Karpas-422 (cell line): ENCODE measurements around the gene LILRA5. TPM values are rescaled to one million over a fixed set of nuclear protein-coding genes. Genes with fewer than 3 reads are reported as not detected.
A peak's percentile ranks its signal among the peaks of the same experiment; 100 is the strongest.

ENCODE experiments used
- DNase-seq: peaks from one replicate; pipeline ENCODE4 v3.0.0-alpha.2; 2015
- H2AFZ ChIP-seq: fragments of 200-600 bp; sonication (generic); 2 replicates; pipeline ENCODE4 v1.6.1; 2014; ENCODE audit warnings: antibody characterized with exemption, low read length, mixed read lengths
- H3K27ac ChIP-seq: fragments of 200-600 bp; sonication (generic); 2 replicates; pipeline ENCODE4 v1.5.1; 2014; ENCODE audit warnings: mild to moderate bottlenecking, low read length, moderate library complexity
- H3K27me3 ChIP-seq: fragments of 200-600 bp; sonication (generic); 2 replicates; pipeline ENCODE4 v1.6.1; 2014; ENCODE audit warnings: low read length, mixed read lengths
- H3K36me3 ChIP-seq: fragments of 200-600 bp; sonication (generic); 2 replicates; pipeline ENCODE4 v1.6.1; 2014; ENCODE audit warnings: low read length, mixed read lengths; ENCODE audit not compliant: insufficient read depth
- H3K4me1 ChIP-seq: fragments of 200-600 bp; sonication (generic); 2 replicates; pipeline ENCODE4 v1.6.1; 2014; ENCODE audit warnings: mild to moderate bottlenecking, low read length, mixed read lengths
- H3K4me2 ChIP-seq: fragments of 200-600 bp; sonication (generic); 2 replicates; pipeline ENCODE4 v1.6.1; 2014; ENCODE audit warnings: low read length, low read depth, mild to moderate bottlenecking; ENCODE audit not compliant: poor library complexity, severe bottlenecking
- H3K4me3 ChIP-seq: fragments of 200-600 bp; sonication (generic); 2 replicates; pipeline ENCODE4 v1.5.1; 2014; ENCODE audit warnings: mild to moderate bottlenecking, antibody characterized with exemption, low read length, mixed read lengths
- H3K79me2 ChIP-seq: fragments of 200-600 bp; sonication (generic); 2 replicates; pipeline ENCODE4 v1.6.1; 2014; ENCODE audit warnings: mild to moderate bottlenecking, low read length, mixed read lengths
- H3K9ac ChIP-seq: fragments of 200-600 bp; sonication (generic); 2 replicates; pipeline ENCODE4 v1.6.0; 2014; ENCODE audit warnings: low read length
- H3K9me2 ChIP-seq: fragments of 200-600 bp; sonication (generic), shearing (Covaris generic); replicated peaks from 2 replicates; pipeline ENCODE4 v1.6.0; 2014; ENCODE audit warnings: mild to moderate bottlenecking, low read length, moderate library complexity; ENCODE audit not compliant: insufficient read depth
- H3K9me3 ChIP-seq: fragments of 300-700, 200-600 bp; sonication (generic); 2 replicates; pipeline ENCODE4 v1.6.1; 2014; ENCODE audit warnings: low read length, mixed read lengths
- H4K20me1 ChIP-seq: fragments of 200-600 bp; sonication (generic); 2 replicates; pipeline ENCODE4 v1.6.1; 2014; ENCODE audit warnings: mild to moderate bottlenecking, antibody characterized with exemption, low read length, low read depth; ENCODE audit not compliant: insufficient read depth
- total RNA-seq: library from RNA; depleted of rRNA; stranded (reverse); fragments of >200 nt; shearing (Covaris generic); gene quantifications from 2 replicates; pipeline ENCODE4 v1.2.3, GENCODE V29; 2014; ENCODE audit warnings: low replicate concordance

The LILRA5 gene
- total RNA-seq, 1 experiment from 2014 or later: not detected

DNA sequence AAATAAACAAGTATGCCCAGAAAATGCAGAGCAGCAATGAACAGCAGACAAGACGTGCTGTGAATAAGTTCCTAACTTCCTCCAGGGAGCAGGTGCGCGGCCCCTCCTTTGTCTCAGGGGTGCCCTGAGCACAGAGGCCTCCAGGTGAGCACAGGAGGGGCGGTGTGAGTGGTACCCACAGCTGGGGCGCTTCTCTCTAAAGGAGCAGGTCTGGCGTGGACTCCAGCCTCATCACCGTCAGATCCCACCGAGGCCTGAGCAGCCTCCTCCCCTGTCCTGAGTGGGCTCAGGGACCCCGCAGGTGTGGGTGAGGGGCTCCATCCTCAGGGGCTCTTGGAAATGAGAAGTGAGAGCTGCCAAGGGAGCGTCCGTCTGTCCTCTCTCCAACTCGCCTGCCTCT is 3.2 kb downstream of the LILRA5 start:
- no peak for DNase-seq

DNA sequence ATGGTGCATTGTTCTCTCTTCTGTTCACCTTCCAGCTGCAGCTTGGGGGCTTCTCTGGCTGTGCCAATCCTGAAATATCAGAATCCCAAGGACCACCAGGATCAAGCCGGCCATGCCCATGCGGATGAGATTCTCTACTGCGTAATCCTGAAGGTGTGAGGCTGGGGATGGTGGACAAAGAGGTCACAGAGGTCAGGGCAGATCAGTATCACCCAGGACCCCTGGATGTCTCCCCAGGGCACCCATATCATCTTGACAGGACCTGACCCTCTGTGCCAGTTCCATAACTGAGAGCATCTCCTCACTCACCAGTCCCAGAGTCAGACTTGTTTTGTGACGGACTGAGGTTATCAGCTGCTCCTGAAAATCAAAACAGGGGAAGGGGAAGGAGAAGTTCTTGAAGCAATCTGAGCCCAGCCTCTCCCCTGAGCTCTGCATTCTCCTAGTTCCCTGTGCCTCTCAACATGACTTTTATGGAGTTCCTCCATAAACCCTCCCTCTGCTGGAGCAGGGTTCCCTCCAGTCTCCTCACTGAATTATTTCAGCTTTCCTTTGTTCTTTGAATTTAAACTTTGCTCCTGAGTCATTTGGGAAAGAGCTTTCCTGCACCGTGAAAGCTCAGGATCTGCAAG is 5.5 kb downstream of the LILRA5 start:
- DNase-seq: no peak
- H3K4me2 ChIP-seq: no peak overlapping the region
- H2AFZ ChIP-seq: no peak overlapping the region
- no peaks in the 10 kb centered on the region for H3K36me3 ChIP-seq
- no peaks in the 10 kb centered on the region for H3K9me2 ChIP-seq
- H3K27me3 ChIP-seq: 0 out of 2 replicates have a peak, but pooled peaks cover 3% of the 10 kb centered on the region
- no peaks in the 10 kb centered on the region for H3K4me1 ChIP-seq
- H3K27ac ChIP-seq: no peak overlapping the region
- H3K9me3 ChIP-seq: no peaks in the 10 kb centered on the region
- H3K79me2 ChIP-seq: no peaks in the 10 kb centered on the region
- no peaks in the 10 kb centered on the region; the same call in 1 of the 2 replicates for H4K20me1 ChIP-seq
- H3K9ac ChIP-seq: no peak overlapping the region
- H3K4me3 ChIP-seq: no peak overlapping the region

More for the DNA sequence above, 3.2 kb downstream of the LILRA5 start:
- Histone ChIP-seq H3K79me2 (no peaks in the 10 kb centered on the region), H3K4me1 (no peaks in the 10 kb centered on the region; the same call in 1 of the 2 replicates), H3K9me2 (no peaks in the 10 kb centered on the region), H2AFZ (no peak overlapping the region), H3K27me3 (no peaks in the 10 kb centered on the region), H4K20me1 (no peaks in the 10 kb centered on the region; the same call in 1 of the 2 replicates), H3K36me3 (no peaks in the 10 kb centered on the region), H3K4me3 (no peak overlapping the region), H3K9ac (no peak overlapping the region), H3K27ac (no peak overlapping the region), H3K4me2 (no peak overlapping the region), H3K9me3 (no peaks in the 10 kb centered on the region)

DNA sequence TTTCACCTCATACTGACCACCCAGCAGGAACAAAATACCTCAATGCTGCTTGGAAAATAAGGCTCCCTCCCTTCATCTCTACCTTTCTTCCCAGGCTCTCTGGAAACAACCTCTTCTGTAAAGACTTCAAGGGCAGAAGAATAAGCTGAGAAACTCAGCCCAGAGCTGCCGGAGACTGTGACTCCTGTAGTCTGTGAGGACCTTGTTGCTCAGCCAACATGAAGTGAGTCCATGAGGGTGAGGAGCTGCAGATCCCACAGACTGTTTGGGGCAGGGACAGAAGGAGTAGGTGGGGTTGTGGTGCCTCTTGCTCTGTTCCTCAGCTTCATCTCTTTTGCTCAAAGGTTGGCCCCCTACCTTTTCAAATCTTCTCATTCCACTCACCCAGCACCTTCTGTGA is 7.8 kb downstream of the LILRA5 start:
- H3K27ac ChIP-seq: no peak overlapping the region
- H3K36me3 ChIP-seq: no peaks in the 10 kb centered on the region
- H3K9ac ChIP-seq: no peak overlapping the region
- H4K20me1 ChIP-seq: no peaks in the 10 kb centered on the region; the same call in 1 of the 2 replicates
- no peaks in the 10 kb centered on the region for H3K9me3 ChIP-seq
- H3K27me3 ChIP-seq: 0 out of 2 replicates have a peak, but pooled peaks cover 3% of the 10 kb centered on the region
- no peaks in the 10 kb centered on the region for H3K4me1 ChIP-seq
- no peak for DNase-seq
- H3K79me2 ChIP-seq: no peaks in the 10 kb centered on the region
- H2AFZ ChIP-seq: no peak overlapping the region
- no peak overlapping the region for H3K4me3 ChIP-seq
- H3K9me2 ChIP-seq: no peaks in the 10 kb centered on the region
- H3K4me2 ChIP-seq: no peak overlapping the region

DNA sequence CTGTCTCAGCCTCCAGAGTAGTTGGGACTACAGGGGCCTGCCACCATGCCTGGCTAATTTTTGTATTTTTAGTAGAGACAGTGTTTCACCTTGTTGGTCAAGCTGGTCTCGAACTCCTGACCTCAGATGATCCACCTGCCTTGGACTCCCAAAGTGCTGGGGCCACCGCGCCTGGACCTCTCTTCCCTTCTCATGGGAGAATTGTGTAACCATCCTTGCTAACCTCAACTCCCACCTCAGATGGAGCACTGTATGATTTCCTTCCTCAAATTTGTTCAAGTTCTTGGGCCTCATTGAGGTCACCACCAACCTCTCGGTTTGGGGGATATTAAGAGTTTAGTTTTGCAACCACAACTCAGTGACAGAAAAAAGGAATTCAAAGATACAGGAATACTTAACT is 10.7 kb downstream of the LILRA5 start:
- Histone ChIP-seq H2AFZ (no peak overlapping the region), H3K9me3 (no peaks in the 10 kb centered on the region), H3K4me3 (no peak overlapping the region), H3K27ac (no peak overlapping the region), H3K36me3 (no peaks in the 10 kb centered on the region), H3K27me3 (0 out of 2 replicates have a peak, but pooled peaks cover 3% of the 10 kb centered on the region), H3K9ac (no peak overlapping the region), H3K9me2 (no peaks in the 10 kb centered on the region), H3K4me1 (no peaks in the 10 kb centered on the region), H4K20me1 (no peaks in the 10 kb centered on the region; the same call in 1 of the 2 replicates), H3K4me2 (no peak overlapping the region), H3K79me2 (no peaks in the 10 kb centered on the region)
- no peak for DNase-seq

DNA sequence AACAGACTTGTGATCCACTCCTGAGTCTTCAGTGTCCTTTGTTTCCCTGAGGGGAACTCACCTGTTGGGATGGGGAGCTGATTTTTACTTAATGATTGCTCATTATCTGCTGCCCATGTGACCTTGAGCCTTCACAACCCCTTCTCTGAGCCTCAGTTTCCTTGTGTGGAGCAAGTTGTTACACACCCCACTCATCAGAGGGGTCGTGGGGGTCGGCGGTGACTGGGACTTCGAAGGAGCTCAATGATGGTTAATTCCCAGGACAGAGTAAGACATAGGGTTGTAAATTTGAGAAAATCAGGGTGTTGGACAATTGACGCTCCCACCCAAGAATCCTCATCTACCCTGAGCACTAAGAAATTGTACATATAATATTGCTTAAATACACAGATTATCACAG is 13.5 kb downstream of the LILRA5 start:
- H4K20me1 ChIP-seq: no peaks in the 10 kb centered on the region
- no peak overlapping the region for H3K4me2 ChIP-seq
- H3K9ac ChIP-seq: no peak overlapping the region
- no peak overlapping the region for H3K27ac ChIP-seq
- H3K9me2 ChIP-seq: no peaks in the 10 kb centered on the region
- H3K4me1 ChIP-seq: no peaks in the 10 kb centered on the region
- no peaks in the 10 kb centered on the region for H3K9me3 ChIP-seq
- no peak for DNase-seq
- H3K27me3 ChIP-seq: 0 out of 2 replicates have a peak, but pooled peaks cover 3% of the 10 kb centered on the region
- H3K36me3 ChIP-seq: no peaks in the 10 kb centered on the region
- no peaks in the 10 kb centered on the region for H3K79me2 ChIP-seq
- H3K4me3 ChIP-seq: no peak overlapping the region
- no peak overlapping the region for H2AFZ ChIP-seq

DNA sequence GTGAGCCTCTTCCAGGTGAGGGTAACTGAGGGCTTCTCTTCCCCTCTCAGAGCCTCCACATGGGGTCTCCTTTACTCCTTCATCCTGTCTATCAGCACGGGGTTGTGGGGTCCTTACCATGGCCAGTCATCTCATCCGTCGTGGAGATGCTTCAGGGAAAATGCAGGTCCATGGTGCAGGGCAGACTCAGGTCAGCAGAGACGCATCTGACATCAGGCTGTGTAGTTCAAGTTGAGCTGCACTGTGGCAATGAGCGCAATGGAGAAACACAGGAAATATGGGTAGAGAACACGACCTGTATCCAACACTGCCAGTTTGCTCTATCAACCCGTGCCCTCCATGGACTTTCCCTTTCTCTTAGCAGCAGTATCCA is 13.9 kb downstream of the LILRA5 start:
- Histone ChIP-seq H2AFZ (no peak overlapping the region), H3K36me3 (no peaks in the 10 kb centered on the region), H3K9me2 (no peaks in the 10 kb centered on the region), H3K4me1 (no peaks in the 10 kb centered on the region), H3K27ac (no peak overlapping the region), H3K9me3 (no peaks in the 10 kb centered on the region), H3K4me3 (no peak overlapping the region), H3K27me3 (0 out of 2 replicates have a peak, but pooled peaks cover under 1% of the 10 kb centered on the region), H4K20me1 (no peaks in the 10 kb centered on the region), H3K9ac (no peak overlapping the region), H3K79me2 (no peaks in the 10 kb centered on the region), H3K4me2 (no peak overlapping the region)
- DNase-seq: no peak

DNA sequence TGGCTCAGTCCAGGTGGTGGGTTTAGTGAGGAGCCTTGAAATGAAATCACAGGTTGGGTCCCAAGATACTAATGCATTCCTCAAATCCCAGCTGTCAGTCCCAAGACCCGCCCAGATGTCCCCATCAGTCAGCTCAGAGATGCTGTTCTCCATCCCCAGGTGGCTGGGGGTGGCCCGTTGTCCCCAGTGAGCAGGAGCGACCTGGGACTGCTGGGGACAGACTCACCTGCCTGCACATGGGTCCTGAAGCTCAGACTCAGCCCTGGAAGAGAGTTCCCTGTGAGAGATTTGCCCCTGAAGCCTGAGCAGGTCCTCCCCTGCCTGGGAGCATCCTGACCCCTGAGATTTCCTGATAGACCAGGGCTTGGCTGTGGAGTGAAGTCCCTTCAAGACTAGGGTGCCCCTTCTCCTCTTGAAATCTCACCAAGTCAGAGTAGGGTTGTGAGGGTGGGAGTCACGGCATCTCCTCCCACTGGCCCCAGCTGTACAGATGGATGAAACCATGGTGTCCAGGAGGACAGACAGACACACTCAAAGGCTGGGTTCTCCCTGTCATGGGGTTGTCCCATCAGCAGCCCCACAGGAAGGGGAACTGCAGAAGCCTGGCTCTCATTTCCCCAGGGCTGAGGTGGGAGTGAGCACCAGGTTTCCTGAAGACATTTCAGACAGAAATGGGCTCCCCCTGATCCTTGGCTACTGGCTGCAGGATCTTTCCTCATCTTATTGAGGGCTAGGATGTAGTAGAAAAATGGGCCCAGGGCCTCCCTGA is 14.4 kb downstream of the LILRA5 start:
- Histone ChIP-seq H3K9me3 (no peaks in the 10 kb centered on the region), H3K27ac (no peak overlapping the region), H3K36me3 (no peaks in the 10 kb centered on the region), H3K9me2 (no peaks in the 10 kb centered on the region), H3K9ac (no peak overlapping the region), H3K4me1 (no peaks in the 10 kb centered on the region), H3K4me3 (no peak overlapping the region), H2AFZ (no peak overlapping the region), H3K79me2 (no peaks in the 10 kb centered on the region), H3K27me3 (no peaks in the 10 kb centered on the region), H3K4me2 (no peak overlapping the region), H4K20me1 (no peaks in the 10 kb centered on the region)
- DNase-seq: no peak

DNA sequence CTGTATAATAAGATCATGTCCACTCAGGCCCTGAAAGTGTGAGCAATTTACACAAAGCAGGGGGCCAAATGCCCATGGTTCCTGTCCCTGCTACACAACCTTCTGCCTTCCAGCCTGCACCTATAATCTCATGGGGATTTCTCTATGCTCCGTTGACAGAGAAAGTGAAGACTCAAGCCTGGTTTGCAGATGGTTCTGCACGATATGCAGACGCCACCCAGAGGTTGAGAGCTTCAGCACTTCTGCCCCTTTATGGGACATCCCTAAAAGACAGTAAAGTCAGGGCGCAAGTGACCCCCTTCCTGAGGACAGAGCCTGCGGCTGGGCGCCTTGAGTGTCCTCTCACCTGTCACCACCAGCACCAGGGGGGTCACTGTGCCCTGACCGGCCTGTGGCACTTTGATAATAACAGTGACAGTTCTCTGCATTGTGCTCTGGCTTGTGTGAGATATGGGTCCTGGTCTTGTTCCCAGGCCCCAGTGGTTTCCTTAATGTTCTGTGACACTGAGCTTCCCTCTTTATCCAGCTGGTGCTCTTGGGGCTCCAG is 15.1 kb downstream of the LILRA5 start:
- no peak overlapping the region for H3K4me2 ChIP-seq
- H4K20me1 ChIP-seq: no peaks in the 10 kb centered on the region
- no peaks in the 10 kb centered on the region for H3K9me3 ChIP-seq
- no peak overlapping the region for H3K9ac ChIP-seq
- H3K4me3 ChIP-seq: no peak overlapping the region
- no peaks in the 10 kb centered on the region for H3K27me3 ChIP-seq
- no peaks in the 10 kb centered on the region for H3K4me1 ChIP-seq
- no peaks in the 10 kb centered on the region for H3K36me3 ChIP-seq
- H3K27ac ChIP-seq: no peak overlapping the region
- no peaks in the 10 kb centered on the region for H3K79me2 ChIP-seq
- H2AFZ ChIP-seq: no peak overlapping the region
- DNase-seq: peak; percentile 83
- H3K9me2 ChIP-seq: no peaks in the 10 kb centered on the region
